Hepatocyte (in vitro differentiated cells): ENCODE results near the gene PLA2G4F.

Source experiments
- EZH2 ChIP-seq: fragments of 200-600 bp; sonication (generic); IDR thresholded peaks from 2 replicates; pipeline ENCODE4 v1.6.1; 2016; ENCODE audit warnings: antibody characterized with exemption, mild to moderate bottlenecking, borderline replicate concordance
- EZH2phosphoT487 ChIP-seq: fragments of 200-600 bp; sonication (generic); IDR thresholded peaks from one replicate; pipeline ENCODE4 v1.6.1; 2018; ENCODE audit warnings: antibody characterized with exemption, mild to moderate bottlenecking, low read depth, moderate library complexity; ENCODE audit not compliant: unreplicated experiment, severe bottlenecking
- TF ChIP-seq, protein P1 (sequence below): fragments of 200-600 bp; sonication (generic); IDR thresholded peaks from 2 replicates; pipeline ENCODE4 v1.5.1; 2016; ENCODE audit warnings: antibody characterized with exemption, mild to moderate bottlenecking; ENCODE audit not compliant: poor library complexity

GRCh38 chr15:42163947-42164550 is 7.6 kb upstream of the PLA2G4F start:
- no peak for TF ChIP-seq EZH2
- TF ChIP-seq, protein P1, sequence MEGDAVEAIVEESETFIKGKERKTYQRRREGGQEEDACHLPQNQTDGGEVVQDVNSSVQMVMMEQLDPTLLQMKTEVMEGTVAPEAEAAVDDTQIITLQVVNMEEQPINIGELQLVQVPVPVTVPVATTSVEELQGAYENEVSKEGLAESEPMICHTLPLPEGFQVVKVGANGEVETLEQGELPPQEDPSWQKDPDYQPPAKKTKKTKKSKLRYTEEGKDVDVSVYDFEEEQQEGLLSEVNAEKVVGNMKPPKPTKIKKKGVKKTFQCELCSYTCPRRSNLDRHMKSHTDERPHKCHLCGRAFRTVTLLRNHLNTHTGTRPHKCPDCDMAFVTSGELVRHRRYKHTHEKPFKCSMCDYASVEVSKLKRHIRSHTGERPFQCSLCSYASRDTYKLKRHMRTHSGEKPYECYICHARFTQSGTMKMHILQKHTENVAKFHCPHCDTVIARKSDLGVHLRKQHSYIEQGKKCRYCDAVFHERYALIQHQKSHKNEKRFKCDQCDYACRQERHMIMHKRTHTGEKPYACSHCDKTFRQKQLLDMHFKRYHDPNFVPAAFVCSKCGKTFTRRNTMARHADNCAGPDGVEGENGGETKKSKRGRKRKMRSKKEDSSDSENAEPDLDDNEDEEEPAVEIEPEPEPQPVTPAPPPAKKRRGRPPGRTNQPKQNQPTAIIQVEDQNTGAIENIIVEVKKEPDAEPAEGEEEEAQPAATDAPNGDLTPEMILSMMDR: no peak
- no peak for TF ChIP-seq EZH2phosphoT487
